Activated CD4-positive, alpha-beta T cell treated with anti-CD3 and anti-CD28 coated beads, Interleukin-2, amount 50 U/mL, for 24 hours (primary cell): ENCODE measurements around the gene PARN.

Source experiments
- DNase-seq, 2 donors: peaks; one replicate each; pipeline ENCODE4 v3.0.0-alpha.2; 2020; ENCODE audit warnings: low read depth in 1 of 2, low spot score in 1 of 2

Gene PARN

DNA sequence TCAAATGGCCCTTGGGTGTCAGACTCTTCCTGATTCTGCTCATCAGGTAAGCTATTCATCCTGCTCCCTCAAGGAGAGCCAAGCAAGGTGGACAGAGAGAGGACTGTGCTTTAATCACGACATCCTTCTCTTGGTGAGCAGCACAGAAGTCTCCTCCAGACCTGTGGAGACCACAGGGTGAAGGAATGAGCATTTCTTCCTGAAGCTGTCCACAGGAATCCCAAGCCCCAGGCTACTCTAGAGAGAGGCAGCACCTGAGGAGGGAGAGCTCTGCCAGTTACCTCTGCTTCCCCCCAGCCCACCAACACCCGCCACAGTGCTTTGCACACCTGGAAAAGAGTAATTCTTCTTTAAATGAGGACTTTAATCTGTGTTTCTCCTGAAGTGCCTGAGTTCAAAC, 100.0 kb downstream of the PARN start:
- no peak for DNase-seq

DNA sequence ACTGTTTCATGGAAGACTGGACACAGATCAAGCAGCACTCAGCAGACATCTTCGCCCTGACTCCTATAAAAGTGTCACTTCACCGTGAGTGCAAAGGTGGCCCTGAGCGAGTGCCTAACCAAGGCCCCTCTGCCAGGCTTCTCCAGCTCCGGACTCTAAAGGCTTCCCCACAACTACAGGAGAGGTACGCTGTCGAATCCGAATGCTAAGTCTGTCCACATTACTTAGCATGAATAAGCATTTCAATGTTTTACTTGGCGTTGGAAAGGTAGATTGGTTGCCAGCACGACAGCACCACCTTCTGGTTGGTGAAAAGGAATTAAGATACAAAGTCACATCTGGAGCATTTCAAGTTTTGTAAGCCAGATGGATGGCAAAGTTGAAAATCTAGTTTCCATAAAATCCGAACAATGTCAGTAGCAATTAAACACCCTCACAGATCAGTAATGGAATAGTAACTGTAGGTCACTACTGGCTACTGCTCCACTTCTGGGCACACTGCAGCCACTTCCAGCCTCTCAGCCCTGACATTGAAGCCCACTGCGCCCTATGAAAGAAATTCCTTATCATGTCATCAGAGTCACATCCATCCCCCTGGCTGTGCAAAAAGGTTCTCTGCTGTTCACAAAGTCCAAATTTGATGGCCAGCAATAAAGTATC, 100.9 kb downstream of the PARN start:
- DNase-seq = peak in 1 of 2 donors; percentile 40

DNA sequence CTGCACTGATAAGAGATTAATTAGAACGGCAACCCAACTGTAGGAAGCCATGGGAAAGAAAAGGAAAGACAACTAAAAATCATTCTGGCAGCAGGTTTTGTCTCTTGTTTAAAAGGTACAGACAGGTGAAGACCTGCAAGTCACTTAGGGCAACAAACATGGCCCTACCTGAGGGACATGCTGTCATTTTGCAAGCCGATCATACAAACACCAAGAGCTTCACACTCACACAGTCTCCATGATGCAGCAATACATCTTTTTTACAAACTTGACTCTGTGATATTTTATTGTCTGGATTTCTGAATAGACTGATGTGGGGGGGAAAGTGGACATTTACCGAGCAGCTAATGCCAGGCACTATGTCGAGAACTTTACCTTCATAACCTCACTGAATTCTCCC, 101.8 kb downstream of the PARN start:
- DNase-seq = no peak

DNA sequence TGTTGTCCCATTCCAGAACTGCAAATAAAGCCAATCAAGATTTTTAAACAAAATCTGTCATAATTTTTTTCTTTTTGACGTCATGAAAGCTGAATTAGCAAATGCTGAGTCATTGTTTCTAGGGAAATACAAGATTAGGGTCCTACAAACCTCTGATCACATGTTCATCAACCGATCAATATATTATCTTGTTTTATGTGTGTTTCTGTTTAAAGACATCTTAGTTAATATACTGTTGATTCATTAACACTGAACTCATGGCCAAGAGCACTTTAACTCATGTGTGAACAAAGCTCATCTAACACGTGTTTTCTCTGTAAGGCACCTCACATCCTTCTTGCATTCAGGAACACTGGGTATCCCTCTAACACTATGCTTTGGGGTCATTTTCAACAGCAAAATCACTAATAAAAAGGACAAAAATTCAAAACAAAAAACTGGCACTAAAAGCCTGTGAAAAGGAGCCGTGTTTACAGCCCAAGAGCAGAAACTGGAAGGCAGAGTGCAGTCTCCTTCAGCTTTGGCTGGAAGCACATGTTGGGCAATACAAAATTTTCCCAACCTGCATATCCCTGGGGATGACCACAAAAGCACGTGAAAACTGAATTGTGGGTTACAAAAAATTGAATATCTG, 102.5 kb downstream of the PARN start:
- DNase-seq = no peak

DNA sequence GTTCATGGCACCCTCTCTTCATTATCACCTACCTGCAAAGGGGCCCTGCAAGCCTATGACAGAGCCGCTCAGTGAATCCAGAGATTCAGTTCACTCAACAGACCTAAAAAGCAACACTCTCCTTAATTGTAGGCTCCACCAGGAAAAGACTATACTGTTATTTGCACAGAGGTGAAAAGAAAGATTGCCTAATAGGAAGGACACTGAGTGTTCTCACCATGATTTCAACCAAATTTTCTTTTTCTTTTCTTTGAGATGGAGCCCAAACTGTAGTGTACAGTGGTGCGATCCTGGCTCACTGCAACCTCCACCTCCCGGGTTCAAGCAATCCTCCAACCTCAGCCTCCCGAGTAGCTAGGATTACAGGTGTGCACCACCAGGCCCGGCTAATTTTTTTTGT, 104.5 kb downstream of the PARN start:
- no peak for DNase-seq

DNA sequence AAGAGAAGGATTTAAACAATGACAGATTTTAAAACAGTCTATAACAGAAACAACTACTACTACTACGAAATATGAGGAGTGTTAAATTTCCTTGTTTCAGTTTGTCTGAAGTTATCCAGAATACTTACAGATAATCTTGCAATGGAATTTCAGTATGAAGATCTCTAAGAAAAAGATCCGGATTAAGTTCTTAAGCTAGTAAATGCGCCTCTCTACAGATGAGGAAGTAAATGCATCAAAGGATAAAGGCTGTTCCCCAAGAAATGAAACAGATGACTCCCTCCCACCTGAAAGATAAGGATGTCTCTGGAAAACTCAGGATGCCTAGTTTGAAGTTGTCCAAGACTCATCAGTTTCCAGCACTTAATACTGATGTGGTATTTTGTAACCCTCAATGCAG, 105.1 kb downstream of the PARN start:
- no peak for DNase-seq

DNA sequence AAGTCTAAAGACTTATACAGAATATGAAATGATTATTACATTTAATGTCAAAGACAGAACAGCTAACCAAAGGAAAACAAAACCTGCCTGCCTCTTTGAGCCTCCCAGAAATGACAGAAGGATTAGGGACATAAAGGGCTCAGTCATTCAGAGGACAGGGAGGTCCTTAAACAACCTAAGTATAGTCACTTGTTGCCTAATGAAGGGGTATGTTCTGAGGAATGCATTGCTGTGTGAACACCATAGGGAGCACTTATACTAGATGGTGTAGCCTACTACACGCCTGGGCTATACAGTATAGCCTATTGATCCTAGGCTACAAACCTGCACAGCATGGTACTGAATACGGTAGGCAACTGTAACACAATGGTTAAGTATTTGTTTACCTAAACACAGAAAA, 106.4 kb downstream of the PARN start:
- no peak for DNase-seq

DNA sequence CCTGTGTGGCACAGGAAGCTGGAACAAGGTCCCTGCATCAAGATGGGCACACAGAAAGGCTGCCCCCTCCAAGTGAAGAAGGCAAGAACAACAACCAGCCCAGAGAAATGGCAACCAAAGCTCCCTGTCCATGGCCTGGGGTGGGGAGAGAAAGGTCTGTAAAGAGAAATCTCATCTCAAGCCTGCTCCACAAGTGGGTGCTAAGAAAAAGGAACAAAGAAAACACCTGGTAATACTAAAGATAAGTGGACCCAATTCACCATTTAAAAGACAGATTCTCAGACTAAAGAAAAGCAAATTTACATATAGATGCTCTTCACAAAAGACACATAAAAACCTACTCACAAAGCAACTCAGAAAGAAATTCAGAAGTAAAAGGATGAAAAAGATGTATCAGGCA, 107.4 kb downstream of the PARN start:
- no peak for DNase-seq

DNA sequence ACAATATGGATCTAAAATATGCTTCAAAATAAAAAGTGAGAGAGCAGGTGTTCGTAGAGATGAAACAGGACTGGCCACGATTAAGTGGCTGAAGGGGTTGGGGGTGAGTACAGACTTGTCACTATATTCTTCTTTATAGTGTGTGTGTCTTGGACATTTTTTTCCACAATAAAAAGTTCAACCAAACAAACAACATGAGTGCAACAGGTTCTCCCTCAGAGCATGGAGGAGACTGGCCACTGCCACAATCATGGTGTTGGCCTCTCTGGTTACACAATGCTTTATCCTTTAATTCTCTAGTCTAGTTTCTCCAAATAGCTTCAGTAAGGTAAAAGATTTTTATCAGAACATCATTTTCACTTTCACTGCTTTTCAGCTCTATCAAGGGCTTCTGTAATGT, 109.3 kb downstream of the PARN start:
- no peak for DNase-seq

DNA sequence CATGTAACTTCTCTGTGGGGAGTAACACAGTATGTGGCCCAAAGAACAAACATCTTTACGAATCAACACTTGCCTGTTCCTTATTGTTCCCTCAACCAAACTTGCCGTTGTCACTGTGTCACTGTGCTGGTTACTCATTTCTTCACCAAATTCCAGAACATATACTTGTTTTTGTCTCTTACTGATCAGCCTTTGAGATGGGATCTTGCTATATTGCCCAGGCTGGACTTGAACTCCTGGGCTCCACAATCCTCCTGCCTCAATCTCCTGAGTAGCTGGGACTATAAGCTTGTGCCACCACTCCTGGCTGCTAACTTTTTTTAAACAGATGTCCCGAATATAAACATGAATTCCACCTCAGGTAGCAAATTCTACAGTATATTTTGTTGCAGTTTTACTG, 115.1 kb downstream of the PARN start:
- no peak for DNase-seq

DNA sequence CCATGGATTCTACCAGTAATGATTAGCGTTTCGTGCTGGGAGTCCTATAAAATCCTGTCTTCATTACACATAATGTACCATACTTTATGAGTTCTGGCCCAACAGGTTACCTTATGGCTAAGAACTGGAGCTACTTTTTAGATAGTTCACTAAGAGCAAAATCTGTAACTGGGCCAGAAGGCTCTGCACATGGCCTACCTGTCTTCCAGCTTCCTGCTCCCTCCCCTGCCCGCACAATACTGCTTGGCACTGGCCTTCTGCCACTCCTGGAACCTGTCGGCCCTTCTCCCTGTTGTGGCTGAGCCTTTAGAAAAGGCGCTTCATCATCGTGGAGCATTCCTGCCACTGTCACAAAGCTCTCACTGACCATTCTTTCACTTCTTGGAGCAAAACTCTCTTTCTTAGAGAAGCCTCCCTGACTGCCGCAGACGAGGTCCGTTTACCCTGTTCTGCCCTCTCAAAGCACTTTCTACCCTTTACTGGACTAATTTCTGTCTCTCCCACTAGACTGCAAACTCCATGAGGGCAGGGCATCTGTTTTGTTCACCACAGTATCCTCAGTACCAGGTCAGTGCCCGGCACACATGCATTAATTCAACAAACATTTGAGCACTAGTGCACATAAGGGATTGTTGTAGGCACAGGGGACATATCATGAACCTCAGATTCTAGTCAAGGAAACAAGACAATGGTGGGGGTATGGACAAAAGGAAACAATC, 116.5 kb downstream of the PARN start:
- DNase-seq = no peak

DNA sequence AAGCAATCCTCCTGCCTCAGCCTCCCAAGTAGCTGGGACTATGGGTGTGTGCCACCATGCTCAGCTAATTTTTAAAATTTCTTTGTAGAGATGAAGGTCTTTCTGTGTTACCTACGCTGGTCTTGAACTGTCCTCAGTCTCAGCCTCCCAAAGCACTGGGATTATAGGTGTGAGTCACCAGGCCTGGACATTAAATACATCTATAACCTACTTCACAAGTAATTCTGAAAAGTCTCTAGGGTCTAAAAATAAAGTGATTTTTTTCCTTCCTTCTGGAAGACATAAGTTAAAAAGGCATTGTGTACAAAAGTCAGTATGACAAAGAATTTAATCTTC, 118.3 kb downstream of the PARN start:
- DNase-seq = no peak

DNA sequence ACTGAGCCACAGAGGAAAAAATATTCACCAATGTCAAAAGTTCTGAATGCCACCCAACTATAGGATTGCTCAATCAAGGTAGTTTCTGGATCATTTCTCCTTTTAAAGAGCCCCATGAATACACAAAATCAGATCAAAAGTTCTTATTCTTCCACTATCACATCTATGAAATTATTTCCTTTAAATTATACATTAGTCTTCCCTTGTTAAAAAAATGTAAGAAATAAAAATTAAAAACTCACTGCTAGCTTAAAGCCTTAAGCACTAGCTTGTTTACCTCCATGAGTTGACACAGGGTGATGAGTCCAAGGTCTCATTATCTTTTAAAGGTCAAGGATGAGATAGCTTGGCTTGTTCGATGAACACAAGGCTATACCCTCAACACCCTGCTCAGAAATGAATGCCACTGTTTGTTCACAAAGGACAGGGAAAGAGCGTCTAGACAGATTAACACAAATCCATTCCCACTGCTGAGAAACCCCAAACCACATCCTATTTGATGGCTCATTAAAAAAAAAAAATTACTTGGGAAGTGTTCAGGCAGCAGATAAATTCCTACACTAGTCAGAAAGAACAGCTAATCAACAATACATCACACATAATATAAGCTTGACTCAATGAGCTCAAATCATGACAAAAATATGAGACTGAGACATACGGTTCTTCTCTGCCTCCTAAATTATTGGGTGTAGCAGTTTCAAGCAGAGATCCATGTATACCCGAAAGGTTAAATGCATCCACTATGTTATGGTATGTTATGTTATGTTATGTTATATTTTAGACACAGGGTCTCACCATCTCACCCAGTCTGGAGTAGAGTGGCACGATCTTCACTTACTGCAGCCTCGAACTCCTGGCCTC, 118.9 kb downstream of the PARN start:
- DNase-seq = no peak

DNA sequence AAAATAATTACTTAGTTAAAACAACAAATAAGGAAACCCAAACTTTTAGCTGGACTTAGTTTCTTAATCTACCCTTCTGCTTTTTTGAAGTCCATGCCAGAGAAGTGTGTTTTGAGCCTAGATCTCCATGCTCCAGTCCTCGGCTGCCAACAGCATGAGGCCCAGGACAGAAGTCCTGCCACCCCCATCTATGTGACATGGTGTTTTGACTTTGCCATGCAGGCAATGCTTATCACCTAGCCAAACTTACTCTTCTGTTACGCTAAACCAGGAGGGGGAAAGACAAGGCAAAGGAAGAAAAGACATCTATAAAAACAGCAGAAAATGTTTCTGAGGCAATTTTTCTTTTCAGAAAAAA, 119.5 kb downstream of the PARN start:
- no peak for DNase-seq

DNA sequence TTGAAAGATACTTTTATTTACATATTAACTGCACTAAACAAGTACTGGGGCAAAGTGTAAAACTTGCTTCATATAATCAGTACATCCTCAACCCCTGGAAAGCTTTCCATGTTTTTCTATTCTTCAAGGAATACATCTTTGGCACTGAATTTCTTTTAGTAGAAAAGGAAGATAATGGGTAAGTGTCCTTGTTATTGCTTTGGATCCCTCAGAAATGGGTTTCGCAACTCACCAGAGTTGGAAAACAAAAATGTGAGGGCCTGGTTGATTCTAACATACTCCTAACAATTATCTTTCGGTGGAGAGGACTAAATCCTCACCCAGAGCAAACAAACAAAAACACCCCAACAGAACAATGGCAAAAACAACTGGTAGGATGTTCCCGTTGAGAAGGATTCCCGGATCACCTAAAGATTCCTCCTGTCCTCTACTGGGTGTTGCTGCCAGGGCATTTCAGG, 120.4 kb downstream of the PARN start:
- DNase-seq = no peak

DNA sequence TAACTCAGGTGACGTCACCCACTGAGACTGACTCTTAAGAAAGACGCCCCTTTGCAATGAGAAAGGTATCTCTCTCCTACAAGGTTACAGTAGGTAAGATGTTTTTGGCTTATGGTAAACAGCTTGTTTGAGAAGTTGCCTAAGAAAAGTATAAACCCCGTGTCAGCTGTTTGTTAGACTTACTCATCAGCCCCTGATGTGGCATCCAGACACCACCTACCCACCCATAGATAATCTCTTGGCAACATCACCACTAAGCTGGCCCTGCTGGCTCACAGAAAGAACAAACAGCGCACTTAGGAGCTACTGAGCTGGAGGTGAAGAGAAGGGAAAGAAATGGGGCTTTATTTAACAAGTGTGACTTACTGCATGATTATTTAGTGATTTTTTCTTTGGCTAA, 121.0 kb downstream of the PARN start:
- DNase-seq = no peak

DNA sequence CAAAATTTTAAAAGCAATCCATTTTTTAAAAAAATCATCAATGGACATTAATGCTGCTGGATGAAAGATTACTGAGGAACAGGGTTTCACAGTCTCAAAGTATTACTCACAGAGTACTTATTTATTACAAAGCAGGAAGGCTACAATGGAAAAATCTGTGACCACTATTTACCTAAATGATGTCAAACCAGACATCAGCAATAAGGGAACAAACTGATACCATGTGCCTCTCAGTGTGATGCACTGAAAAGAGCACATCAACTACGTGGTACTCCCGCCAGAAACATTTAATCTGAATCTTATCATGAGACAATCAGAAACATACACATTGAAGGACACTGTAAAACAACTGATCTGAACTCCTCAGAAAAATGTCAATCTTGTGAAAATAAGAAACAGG, 124.2 kb downstream of the PARN start:
- no peak for DNase-seq

DNA sequence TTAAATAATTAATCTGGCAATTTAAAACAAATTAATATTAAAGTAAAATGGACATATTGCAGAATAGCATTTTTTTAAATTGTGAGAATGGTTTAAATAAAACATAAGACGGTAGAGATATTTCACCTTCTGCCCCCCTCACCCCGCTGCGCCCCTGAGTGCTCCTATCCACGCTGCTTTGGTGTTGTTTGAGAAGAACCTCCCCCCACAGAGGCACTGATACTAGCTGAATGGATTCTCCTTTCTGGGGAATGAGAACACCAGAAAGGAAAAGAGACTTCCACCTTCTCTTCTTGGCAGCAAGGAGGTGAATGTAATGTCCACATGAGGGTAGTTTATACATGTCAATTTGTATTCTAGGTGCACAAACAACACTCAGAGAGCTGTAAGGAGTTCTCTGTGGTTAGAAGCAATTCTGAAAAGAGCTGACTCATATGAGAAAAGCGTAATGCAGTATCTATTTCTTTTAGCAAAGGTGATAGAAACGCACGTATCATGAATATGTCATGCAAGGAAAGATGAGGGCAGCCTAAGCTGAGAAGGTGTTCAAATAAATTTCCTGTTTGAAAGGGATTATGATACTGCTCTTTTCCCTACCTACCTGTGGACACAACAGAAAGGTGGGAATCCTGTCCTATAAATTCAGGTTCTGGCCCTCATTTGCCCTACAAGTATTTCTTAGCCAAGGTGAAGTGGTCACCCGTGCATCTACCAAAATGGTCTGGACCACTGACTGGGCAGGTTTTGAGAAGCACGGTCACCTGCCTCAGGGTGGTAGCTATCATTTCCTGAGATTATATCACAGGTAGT, 126.9 kb downstream of the PARN start:
- no peak for DNase-seq

DNA sequence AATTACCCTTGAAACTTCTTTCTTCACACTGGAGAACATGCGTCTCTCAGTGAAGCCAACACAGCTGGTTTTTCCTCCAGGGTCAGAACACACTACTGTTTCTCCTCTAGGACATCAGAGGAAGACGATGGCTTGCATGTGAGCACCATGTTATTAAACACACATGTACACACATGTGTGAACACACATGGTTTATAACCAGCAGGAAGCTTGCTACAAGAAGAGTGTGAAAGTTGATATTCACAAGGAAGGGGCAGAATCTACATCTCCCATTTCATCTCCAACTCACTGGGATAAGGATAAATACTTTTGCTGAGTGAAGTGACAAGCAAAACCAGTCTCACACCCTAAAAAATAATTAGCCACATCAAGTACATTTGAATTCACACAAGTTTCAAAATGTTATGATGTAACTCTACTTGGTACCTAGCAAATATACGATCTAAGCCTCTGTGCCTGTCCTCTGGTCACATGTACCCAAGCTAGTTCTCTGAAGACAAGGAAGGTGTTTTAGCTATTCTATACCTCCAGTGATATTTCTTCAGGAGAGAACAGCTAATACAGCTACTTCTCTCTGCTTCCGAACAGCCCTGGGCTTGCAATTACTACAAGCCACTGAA, 127.7 kb downstream of the PARN start:
- DNase-seq = no peak
